Ovary (tissue), 3 donors: ENCODE measurements around the gene KLK15.
"Not testable (repeated sequence)": the region's sequence is repeated elsewhere in the genome, so short reads cannot be mapped to it uniquely, and the experiment has no call there.

Experiments used
- CTCF ChIP-seq, 3 donors: fragments of 450-650 bp in 2 of 3; fragments of 200-600 bp in 1 of 3; IDR thresholded peaks; one replicate each; pipeline versions ENCODE4 v1.5.1 to v1.8.0; 2016 to 2022; ENCODE audit warnings: antibody characterized with exemption in 3 of 3, mild to moderate bottlenecking in 1 of 3
- POLR2A ChIP-seq: fragments of 450-650 bp; IDR thresholded peaks from one replicate; pipeline ENCODE4 v1.6.1; 2017; ENCODE audit warnings: antibody characterized with exemption, mild to moderate bottlenecking, moderate library complexity
- donor health status: DM: no; HTN: no; CAD: no.

GRCh38 chr19:50783848-50784152, 49.6 kb downstream of the KLK15 start:
- not testable (repeated sequence) for TF ChIP-seq CTCF (IDR thresholded peaks at IDR 0.05); POLR2A
